ENCODE results near the gene SULT1A2. TPM values are rescaled to one million over a fixed set of nuclear protein-coding genes. Genes with fewer than 3 reads are reported as not detected.
"Not testable (repeated sequence)": the region's sequence is repeated elsewhere in the genome, so short reads cannot be mapped to it uniquely, and the experiment has no call there.

SULT1A2 gene
- total RNA-seq, 1 donor from 2014 or later = 1.0 TPM

DNA sequence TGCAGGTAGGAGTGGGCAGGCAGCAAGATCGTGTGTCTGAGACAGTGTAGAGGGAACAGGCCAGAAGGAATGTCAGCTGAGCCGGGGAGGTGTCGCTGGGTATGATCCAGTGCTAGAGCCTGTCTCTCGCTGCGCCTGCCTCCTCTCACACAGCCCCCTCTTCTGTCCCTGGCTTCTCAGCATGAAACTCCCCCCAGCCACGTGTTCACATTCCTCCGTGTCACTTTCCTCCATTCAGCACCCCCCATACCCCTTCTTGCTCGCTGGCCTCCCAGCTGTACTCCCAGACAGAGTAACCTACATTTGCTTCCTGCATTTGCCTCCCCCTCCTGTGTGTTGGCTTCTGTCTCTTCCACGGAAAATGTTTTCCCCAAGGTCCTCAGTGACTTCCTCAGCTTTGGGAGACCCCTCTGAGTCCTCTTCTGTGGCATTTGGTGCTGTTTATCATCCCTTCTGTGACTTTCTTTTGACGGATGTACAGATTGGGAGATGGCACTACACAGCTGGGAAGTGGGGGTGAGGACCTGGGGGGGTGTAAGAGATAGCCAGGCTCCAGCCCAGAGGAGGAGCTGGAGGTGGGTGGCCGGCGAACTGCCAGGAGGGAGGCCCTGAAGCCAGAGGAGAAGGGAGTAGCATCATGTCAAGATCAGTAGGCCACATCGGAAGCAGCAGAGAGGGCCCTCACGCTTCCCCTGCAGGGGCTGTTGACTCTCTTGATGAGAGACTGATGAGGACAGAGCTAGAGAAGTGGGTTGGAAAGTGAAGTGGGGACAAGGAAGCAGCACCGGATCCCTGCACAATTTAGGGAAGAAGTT, 23.9 kb downstream of the SULT1A2 start:
- ATAC-seq (ENCODE audit: poor library complexity) = peak; percentile 92
- peak; percentile 56 for DNase-seq
- intact Hi-C loops (cut with DNase I) = no loop called here

DNA sequence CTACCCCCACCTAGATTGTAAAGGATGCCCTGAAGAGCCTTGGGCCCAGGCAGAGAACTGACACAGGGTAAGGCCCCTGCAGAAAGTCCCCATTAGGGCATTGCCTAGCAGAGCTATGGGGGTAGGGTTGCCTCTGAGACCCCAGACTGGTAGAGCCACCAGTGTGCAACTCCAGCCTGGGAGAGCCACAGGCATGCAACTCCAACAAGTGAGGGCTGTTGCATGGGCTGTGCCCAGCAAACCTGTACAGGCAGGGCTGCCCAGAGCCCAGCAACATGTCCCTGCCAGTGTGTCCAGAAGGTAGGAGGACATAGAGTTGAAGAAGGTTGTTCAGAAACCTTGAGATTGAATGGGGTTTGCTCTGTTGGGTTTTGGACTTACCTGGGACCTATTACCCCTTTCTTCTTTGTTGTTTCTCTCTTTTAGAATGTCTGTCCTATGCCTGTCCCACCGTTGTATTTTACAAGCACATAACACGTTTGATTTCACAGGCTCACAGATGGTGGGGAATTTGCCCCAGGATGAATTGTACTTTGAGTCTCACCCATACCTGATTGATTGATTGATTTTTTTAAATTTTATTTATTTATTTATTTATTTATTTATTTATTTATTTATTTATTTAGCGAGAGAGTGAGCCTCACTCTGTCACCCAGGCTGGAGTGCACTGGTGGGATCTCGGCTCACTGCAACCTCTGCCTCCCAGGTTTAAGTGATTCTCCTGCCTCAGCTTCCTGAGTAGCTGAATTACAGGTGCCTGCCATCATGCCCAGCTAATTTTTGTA, 26.7 kb downstream of the SULT1A2 start:
- ATAC-seq (ENCODE audit: poor library complexity) = no peak
- intact Hi-C loops (cut with DNase I) = no loop called here

DNA sequence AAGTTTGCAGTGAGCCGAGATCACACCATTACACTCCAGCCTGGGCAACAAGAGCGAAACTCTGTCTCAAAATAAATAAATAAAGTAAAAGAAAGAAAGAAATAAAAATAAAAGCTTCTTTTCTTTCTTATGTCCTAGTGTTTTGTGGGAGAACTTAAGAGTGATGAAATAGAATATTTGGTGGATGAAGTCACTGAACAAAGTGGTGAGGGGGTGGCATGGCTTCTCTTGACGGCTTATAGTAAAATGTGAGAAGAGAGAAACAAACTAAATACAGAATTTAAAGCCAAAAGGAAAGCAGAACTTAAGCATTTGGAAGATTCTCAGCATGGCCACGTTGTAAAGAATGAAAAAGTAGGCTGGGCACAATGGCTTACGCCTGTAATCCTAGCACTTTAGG, 27.8 kb downstream of the SULT1A2 start:
- intact Hi-C loops (cut with DNase I) = no loop called here
- DNase-seq (no peak), ATAC-seq (ENCODE audit: poor library complexity) (no peak)

More for the DNA sequence above, 26.7 kb downstream of the SULT1A2 start:
- DNase-seq = no peak

DNA sequence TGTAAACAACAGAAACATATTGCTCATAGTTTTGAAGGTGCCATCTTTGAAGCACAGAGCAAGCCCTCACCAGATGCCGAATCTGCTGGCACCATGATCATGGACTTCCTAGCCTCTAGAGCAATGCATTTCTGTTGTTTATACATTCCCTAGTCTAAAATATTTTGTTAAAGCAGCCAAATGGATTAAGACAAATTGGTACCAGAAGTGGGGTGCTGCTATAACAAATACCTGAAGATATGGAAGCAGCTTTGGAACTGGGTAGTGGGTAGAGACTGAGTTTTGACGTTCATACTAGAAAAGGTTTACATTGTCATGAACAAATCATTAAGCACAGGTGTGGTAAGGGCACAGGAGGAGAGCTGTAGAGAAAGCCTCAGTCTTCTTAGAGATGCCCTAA, 29.6 kb downstream of the SULT1A2 start:
- ATAC-seq (ENCODE audit: poor library complexity) = no peak
- no peak for DNase-seq
- intact Hi-C loops (cut with DNase I) = no loop called here

DNA sequence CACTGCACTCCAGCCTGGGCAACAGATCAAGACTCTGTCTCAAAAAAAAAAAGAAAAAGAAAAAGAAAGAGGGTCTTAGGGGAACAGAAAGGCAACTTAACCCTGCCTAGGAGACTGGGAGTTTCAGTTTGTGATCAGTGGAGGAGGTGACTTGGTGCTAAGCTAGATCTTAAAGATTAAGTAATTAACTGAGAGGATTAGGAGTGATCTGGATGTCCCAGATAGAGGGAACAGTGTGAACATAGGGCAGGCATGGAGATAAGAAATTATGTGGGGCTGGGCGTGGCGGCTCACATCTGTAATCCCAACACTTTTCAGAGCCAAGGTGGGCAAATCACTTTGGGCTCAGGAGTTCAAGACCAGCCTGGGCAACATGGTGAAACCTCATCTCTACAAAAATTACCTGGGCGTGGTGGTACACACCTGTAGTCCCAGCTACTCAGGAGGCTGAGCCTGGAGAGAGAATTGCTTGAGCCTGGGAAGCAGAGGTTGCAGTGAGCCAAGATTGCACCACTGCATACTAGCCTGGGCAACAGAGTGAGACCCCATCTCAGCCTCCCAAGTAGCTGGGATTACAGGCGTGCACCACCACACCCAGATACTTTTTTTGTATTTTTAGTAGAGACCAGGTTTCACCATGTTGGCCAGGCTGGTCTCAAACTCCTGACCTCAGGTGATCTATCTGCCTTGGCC, 30.5 kb downstream of the SULT1A2 start:
- intact Hi-C loops (cut with DNase I); DNase-seq; ATAC-seq (ENCODE audit: poor library complexity): not testable (repeated sequence)

DNA sequence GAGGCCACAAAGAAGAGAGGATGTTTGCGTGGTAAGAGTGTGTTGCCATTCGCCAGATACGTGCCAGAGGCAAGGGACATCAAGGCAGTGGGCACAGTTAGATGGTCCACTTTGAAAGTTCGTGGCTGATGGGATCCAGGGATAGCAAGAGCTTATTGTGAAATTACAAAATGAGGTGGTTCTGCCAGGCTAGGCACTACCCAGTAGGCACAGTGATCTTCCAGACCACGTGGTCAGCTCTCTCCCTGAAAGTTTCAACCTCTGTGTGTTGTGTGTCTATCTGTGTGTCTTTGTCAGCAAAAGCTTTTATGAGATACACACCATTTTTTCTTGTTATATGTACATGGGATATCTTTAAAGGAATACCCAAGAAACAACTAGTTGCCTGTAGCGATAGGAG, 33.6 kb downstream of the SULT1A2 start:
- intact Hi-C loops (cut with DNase I) = no loop called here
- DNase-seq (no peak), ATAC-seq (ENCODE audit: poor library complexity) (no peak)

DNA sequence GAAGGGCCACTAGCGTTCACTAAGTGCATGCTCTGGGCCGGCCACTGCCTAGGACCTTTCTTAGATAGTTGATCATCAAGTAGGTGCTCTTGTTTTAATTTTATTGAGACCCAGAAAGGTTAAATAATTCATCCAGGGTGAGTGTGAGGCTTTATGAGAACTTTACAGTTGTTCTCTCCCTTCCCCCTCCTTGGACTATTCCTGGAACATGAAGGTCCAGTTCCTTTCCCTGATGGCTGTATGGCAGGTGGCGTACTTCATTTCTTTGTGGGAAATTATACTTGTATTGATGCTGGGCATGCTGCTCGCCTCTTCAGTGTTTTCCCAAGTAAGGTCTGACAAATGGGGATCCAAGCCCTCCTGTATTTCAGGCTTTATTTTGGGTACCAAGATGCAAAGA, 34.7 kb downstream of the SULT1A2 start:
- ATAC-seq (ENCODE audit: poor library complexity) (no peak), DNase-seq (no peak)
- intact Hi-C loops (cut with DNase I) = no loop called here

DNA sequence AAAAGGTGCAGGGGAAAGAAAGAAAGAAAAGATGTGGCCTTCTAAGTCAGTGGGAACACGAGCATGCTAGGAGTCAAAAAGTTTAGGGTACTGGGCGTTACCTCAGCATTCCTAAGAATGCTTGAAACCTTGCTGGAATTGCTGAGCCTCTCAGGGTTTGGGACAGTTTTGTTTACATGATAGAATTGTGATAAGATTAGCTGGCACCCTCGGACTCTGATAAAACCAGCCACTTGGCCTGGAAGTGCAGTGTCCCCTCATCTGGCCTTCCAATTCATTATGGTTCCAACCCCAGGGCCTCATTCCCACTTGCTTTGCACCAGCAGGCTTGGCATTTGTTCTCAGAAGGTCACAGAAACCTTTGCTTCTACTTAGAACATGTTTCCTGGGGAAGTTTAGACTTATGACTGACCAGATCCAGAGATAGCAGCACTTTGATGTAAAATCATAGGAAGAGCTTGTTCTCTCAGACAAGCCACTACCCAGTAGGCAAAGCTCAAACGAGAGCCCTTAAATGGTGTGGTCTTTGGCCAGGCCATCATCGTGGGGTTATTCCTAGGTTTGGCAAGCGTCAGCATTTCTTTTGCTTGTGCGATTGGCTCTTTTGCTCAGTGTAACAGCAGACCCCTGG, 35.2 kb downstream of the SULT1A2 start:
- no peak for DNase-seq
- peak; percentile 30 for ATAC-seq (ENCODE audit: poor library complexity)
- intact Hi-C loops (cut with DNase I) = no loop called here

DNA sequence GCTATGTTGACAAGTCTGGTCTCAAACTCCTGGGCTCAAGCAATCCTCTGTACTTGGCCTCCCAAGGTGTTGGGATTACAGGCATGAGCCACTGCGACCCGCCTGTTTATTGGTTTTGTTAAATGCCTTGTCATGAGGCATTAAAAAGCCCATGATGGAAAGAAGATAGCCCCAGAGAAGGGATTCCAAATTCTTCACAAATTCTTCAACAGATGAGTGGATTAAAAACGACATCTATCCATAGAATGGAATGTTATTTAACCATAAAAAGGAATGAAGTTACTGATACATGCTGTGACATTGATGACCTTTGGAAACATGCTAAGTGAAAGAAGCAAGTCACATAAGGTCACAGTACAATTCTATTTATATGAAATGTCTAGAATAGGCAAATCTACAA, 38.4 kb downstream of the SULT1A2 start:
- ATAC-seq (ENCODE audit: poor library complexity) (no peak), DNase-seq (no peak)
- intact Hi-C loops (cut with DNase I) = no loop called here

DNA sequence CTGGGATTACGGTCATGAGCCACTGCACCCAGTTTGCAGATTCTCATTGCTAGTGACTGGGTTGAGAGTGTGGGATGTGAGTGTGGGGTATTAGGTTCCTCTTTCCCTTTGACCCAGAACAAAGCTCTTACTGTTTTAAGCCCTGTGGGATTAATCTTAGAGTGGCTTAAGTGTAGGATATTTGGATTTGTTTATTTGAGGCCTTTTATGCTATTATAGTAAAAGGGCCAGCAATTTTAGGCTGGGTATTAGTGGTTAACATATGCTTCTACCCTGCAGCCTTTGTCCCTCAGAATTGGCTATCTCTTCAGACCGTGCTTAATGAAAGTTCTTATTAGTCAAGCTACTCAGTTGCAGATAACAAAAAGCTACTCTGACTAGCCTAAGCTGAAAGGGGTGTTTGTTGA, 39.9 kb downstream of the SULT1A2 start:
- intact Hi-C loops (cut with DNase I) = no loop called here
- no peak for ATAC-seq (ENCODE audit: poor library complexity)
- no peak for DNase-seq

DNA sequence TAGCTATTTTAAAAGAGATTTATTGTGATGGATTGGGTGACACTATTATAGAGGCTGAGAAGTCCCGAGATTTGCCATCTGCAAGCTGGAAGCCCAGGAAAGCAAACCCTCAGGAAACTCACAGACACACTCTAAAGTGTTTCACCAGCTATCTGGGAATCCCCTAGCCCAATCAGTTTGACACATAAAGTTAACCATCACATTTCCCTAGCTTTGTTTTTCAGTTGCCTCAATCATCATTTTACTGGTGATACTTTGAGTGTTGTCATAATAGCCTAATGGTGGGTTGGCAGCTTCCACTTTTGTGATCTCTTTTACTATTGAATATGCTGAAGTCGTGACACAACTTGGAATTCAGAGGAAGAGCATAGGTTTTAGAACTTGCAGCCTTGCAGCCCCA, 41.3 kb downstream of the SULT1A2 start:
- ATAC-seq (ENCODE audit: poor library complexity) (no peak), DNase-seq (no peak)
- intact Hi-C loops (cut with DNase I) = no loop called here

DNA sequence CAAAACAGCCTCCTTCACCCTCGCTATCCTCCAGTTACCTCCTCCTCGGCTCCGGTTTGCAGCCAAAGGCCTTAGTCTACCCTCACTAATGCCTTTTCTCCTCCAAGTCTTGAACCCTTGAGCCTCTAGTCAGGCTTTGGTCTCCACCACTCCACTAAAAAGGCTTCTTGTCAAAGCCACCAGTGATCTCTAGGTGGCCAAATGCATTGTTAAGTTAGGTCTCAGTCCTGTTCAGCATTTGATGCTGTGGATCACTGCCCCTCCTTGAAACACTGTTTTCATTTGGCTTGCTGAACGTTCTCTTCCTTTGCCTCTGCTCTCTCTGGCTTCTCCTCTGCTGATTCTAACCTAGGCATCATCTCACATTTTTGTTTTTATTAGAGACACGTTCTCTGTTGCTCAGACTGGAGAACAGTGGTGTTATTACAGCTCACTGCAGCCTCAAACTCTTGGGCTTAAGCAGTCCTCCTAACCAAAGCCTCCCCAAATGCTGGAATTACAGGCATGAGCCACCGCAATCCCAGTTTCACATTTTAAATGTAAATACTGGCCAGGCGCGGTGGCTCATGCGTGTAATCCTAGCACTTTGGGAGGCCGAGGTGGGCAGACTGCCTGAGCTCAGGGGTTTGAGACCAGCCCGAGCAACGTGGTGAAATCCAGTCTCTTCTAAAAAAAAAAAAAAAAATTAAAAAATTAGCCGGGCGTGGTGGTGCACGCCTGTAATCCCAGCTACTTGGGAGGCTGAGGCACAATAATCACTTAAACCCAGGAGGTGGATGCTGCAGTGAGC, 42.0 kb downstream of the SULT1A2 start:
- intact Hi-C loops (cut with DNase I) = loop anchor here (5.0 kb wide), 1 partner anchor 63 kb away; the partner anchor contains the start of genes APOBR and CLN3
- ATAC-seq (ENCODE audit: poor library complexity) = no peak
- no peak for DNase-seq

DNA sequence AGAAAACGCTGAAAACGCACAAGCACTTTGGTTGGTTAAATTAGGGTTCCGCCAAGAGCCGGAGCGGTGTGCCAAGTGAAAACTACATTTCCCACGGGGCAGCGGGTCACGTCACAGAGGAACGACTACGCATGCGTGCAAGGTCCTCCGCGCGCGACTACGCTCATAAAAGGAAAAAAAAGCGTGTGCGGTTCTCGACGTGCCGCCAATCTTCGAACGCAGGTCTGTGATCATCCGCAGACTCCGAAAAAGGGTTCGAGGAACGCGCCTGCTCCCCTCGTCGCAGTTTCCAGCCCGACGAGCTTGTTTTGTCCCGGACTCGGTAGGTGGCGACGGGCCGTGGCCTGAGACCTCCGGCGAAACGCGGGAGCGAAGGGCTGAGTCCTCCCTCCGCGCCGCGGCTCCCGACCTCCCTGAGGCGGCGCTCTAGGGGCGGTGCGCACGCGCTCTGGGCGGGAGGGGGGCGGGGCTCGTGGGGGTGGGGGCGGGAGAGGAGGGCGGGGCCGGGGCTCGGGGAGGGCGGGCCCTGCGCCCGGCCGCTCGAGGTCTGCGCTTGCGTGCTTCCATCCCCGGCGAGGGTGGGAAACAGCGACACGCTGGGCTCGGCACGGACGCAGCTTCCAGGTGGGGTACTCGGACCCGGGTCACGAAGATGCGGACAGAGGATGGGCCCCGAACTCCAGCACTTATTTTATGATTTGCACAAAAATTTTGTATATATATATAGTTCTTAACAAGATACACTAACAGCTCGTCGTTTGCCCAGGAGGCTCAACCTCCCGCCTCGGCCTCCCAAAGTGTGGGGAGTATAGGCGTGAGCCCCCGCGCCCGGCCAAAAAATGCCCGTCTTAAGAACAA, 42.8 kb downstream of the SULT1A2 start, which contains the start of gene SGF29:
Gene SGF29 (plus strand): TSS at position 145 of the 858 bp plus-strand sequence. CDS start 27,150 bp downstream, outside the sequence.
- peak; percentile 95 for DNase-seq
- intact Hi-C loops (cut with DNase I) = loop anchor here (5.0 kb wide), 1 partner anchor 62 kb away; the partner anchor contains the start of genes APOBR and CLN3
- ATAC-seq (ENCODE audit: poor library complexity) = peak; percentile 97

DNA sequence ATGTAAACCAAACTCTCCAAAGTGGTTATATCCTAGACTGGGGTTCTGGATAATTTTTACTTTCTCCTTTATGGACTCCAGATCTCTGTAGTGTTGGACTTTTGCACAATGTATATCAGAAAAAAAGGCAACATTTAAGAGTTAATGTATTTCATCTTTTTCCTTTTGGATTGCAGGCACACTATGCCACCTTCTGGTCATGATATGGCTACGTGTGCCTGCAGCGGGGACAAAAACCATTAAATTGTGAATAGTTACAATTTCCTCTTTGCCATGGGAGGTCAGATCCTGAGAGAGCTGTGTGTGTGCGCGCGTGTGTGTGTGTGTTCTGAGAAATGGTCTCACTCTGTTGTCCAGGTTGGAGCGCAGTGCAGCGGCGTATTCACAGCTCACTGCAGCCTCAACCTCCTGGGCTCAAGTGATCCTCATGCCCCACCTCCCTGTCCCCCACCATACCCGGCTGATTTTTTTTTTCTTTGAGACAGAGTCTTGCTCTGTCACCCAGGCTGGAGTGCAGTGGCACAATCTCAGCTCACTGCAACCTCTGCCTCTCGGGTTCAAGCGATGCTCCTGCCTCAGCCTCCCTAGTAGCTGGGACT, 47.5 kb downstream of the SULT1A2 start:
- ATAC-seq (ENCODE audit: poor library complexity) (no peak), DNase-seq (no peak)
- intact Hi-C loops (cut with DNase I) = no loop called here

DNA sequence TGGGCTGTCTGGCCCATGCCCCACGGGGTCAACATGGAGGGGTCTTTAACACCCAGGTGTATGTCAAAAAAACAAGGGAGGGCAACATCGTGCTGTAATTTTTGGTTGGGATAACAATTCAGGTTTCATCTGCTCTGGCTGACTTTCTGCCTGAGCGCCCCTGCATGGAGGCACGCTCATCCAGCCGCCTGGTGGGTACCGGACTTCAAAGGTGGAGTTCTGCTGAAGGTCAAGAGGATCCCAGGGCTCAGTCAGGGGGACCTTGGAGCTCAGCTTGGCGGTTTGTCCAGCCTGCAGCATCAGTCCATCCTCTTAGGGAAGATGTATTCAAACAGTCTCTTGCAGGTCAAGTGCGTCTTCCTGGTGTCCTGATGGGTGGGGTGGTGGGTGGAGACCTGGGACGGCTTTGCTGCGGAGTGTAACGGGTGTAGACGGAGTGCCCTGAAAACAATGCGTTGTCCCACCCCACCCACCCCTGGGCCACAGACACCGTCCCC, 48.5 kb downstream of the SULT1A2 start:
- ATAC-seq (ENCODE audit: poor library complexity) = no peak
- DNase-seq = no peak
- intact Hi-C loops (cut with DNase I) = no loop called here

DNA sequence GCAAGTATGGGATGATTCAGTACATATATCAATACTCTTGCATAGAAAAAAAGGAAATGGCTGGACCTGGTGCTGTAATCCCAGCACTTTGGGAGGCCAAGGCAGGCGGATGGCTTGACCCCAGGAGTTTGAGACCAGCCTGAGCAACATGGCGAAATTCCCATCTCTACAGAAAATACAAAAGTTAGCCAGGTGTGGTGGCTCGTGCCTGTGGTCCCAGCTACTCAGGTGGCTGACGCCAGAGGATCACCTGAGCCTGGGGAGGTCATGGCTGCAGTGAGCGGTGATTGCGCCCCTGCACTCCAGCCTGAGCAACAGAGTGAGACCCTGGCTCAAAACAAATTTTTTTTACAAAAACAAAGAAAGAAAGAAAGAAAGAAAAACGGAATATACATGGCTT, 50.2 kb downstream of the SULT1A2 start:
- intact Hi-C loops (cut with DNase I) = no loop called here
- ATAC-seq (ENCODE audit: poor library complexity) (no peak), DNase-seq (no peak)

DNA sequence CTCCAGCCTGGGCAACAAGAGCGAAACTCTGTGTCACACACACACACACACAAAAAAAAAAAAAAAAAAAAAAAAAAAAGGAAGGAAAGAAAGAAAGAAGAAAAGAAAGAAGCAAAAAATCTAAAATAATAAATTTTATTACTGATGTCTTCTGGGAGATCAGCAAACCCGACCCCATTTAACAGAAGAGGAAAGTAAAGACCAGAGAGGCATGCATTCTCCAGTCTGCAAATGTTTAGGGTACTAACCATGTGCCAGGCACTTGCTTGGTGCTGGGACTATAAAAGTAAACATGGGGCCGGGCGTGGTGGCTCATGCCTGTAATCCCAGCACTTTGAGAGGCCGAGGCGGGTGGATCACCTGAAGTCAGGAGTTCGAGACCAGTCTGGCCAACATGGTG, 50.9 kb downstream of the SULT1A2 start:
- DNase-seq; ATAC-seq (ENCODE audit: poor library complexity); intact Hi-C loops (cut with DNase I): not testable (repeated sequence)
